ENCODE measurements around the gene GJA4.
"Not testable (repeated sequence)": the region's sequence is repeated elsewhere in the genome, so short reads cannot be mapped to it uniquely, and the experiment has no call there.

Gene GJA4

GRCh38 chr1:34792424-34792823 is 375 bp upstream of the GJA4 start:
- DNase-seq = no peak

- DNase-seq = no peak
These were observed 1.4 kb downstream of the GJA4 start for GRCh38 chr1:34794001-34794789.

- DNase-seq = no peak
These were observed 2.0 kb downstream of the GJA4 start for GRCh38 chr1:34794790-34795180.

GRCh38 chr1:34795916-34796315 is 3.1 kb downstream of the GJA4 start:
- DNase-seq = no peak

- DNase-seq = no peak
These were observed 4.2 kb downstream of the GJA4 start for GRCh38 chr1:34796990-34797389.

- no peak for DNase-seq
These were observed 7.4 kb downstream of the GJA4 start for GRCh38 chr1:34800214-34800613.

GRCh38 chr1:34803770-34804169 is 11.0 kb downstream of the GJA4 start:
- DNase-seq = no peak

GRCh38 chr1:34806396-34806795 is 13.6 kb downstream of the GJA4 start:
- DNase-seq = no peak

- DNase-seq = no peak
These were observed 15.4 kb downstream of the GJA4 start for GRCh38 chr1:34808051-34808810.

GRCh38 chr1:34810781-34811180 is 18.0 kb downstream of the GJA4 start:
- DNase-seq = not testable (repeated sequence)

- no peak for DNase-seq
These were observed 23.5 kb downstream of the GJA4 start for GRCh38 chr1:34816332-34816731.

GRCh38 chr1:34816778-34817177 is 24.0 kb downstream of the GJA4 start:
- no peak for DNase-seq

GRCh38 chr1:34818862-34819261 is 26.1 kb downstream of the GJA4 start:
- DNase-seq = not testable (repeated sequence)

- DNase-seq = no peak
These were observed 29.4 kb downstream of the GJA4 start for GRCh38 chr1:34822202-34822601.

- no peak for DNase-seq
These were observed 32.1 kb downstream of the GJA4 start for GRCh38 chr1:34824817-34825454.

- no peak for DNase-seq
These were observed 32.8 kb downstream of the GJA4 start for GRCh38 chr1:34825455-34826091.

- DNase-seq = no peak
These were observed 34.6 kb downstream of the GJA4 start for GRCh38 chr1:34827341-34827941.

- DNase-seq = no peak
These were observed 35.8 kb downstream of the GJA4 start for GRCh38 chr1:34828611-34829010.

GRCh38 chr1:34829250-34829649 is 36.5 kb downstream of the GJA4 start:
- no peak for DNase-seq

GRCh38 chr1:34831721-34832246 is 39.0 kb downstream of the GJA4 start:
- DNase-seq = no peak

GRCh38 chr1:34833711-34834110 is 40.9 kb downstream of the GJA4 start:
- no peak for DNase-seq

GRCh38 chr1:34839526-34840305 is 46.9 kb downstream of the GJA4 start:
- DNase-seq = no peak

Measured in hippocampal formation (tissue), 2 donors.